ENCODE data around the gene HRH2.
"Not testable (repeated sequence)": the region's sequence is repeated elsewhere in the genome, so short reads cannot be mapped to it uniquely, and the experiment has no call there.

HRH2 gene

GRCh38 chr5:175628668-175629067 is 29.2 kb upstream of the HRH2 start:
- FAIRE-seq (no peak), DNase-seq (ENCODE audit: insufficient read length, low spot score) (no peak)
- no peak for TF ChIP-seq POLR2A (IDR thresholded peaks at IDR 0.05; ENCODE audit: low read depth, low read length)

DNA sequence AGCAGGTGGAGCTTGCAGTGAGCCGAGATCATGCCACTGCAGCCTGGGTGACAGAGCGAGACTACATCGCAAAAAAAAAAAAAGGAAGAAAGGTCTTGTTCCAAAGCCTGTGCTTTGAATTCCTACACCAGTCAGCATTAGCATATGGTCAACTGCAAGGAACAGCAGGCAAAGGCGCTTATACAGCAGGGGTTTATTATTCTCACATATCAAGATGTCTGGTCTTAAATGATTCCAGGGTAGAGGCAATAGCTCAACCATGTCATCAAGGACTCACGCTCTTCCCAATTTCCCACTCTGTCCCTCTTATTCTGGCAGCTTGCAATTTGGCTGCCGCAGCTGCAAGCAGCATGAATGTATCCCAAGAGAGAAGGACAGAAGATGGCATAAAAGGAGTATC is 28.6 kb upstream of the HRH2 start:
- DNase-seq (ENCODE audit: insufficient read length, low spot score) (no peak), FAIRE-seq (no peak)
- TF ChIP-seq POLR2A (IDR thresholded peaks at IDR 0.05; ENCODE audit: low read depth, low read length), result no peak

GRCh38 chr5:175629793-175630192 is 28.1 kb upstream of the HRH2 start:
- TF ChIP-seq POLR2A (IDR thresholded peaks at IDR 0.05; ENCODE audit: low read depth, low read length), result no peak
- FAIRE-seq (no peak), DNase-seq (ENCODE audit: insufficient read length, low spot score) (no peak)

GRCh38 chr5:175635854-175636584 is 21.9 kb upstream of the HRH2 start:
- TF ChIP-seq POLR2A (IDR thresholded peaks at IDR 0.05; ENCODE audit: low read depth, low read length), result no peak
- no peak for FAIRE-seq
- no peak for DNase-seq (ENCODE audit: insufficient read length, low spot score)

GRCh38 chr5:175638305-175638704 is 19.6 kb upstream of the HRH2 start:
- FAIRE-seq (no peak), DNase-seq (ENCODE audit: insufficient read length, low spot score) (no peak)
- no peak for TF ChIP-seq POLR2A (IDR thresholded peaks at IDR 0.05; ENCODE audit: low read depth, low read length)

- FAIRE-seq, result no peak
- DNase-seq (ENCODE audit: insufficient read length, low spot score), result no peak
- TF ChIP-seq POLR2A (IDR thresholded peaks at IDR 0.05; ENCODE audit: low read depth, low read length), result no peak
These were observed 17.6 kb upstream of the HRH2 start for GRCh38 chr5:175640106-175640775.

- no peak for TF ChIP-seq POLR2A (IDR thresholded peaks at IDR 0.05; ENCODE audit: low read depth, low read length)
- FAIRE-seq (no peak), DNase-seq (ENCODE audit: insufficient read length, low spot score) (no peak)
These were observed 14.9 kb upstream of the HRH2 start for GRCh38 chr5:175642998-175643397.

GRCh38 chr5:175646251-175646650 is 11.6 kb upstream of the HRH2 start:
- DNase-seq (ENCODE audit: insufficient read length, low spot score) (no peak), FAIRE-seq (no peak)
- TF ChIP-seq POLR2A (IDR thresholded peaks at IDR 0.05; ENCODE audit: low read depth, low read length), result no peak

DNA sequence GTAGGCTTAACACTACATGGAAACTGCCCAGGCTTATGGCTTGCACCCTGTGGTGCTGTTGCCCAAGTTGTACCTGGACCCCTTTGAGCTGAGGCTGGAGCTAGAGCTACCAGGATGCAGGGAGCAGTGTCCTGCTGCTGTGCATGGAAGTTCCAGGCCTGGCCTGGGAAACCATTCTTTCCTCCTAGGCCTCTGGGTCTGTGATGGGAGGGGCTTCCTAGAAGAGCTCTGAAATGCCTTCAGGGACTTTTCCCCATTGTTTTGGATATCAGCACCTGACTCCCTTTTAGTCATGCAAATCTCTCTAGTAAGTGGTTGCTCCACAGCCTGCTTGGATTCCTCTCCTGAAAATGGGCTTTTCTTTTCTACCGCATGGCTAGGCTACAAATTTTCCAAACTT is 7.9 kb upstream of the HRH2 start:
- DNase-seq (ENCODE audit: insufficient read length, low spot score) (no peak), FAIRE-seq (no peak)
- no peak for TF ChIP-seq POLR2A (IDR thresholded peaks at IDR 0.05; ENCODE audit: low read depth, low read length)

GRCh38 chr5:175650430-175651205 is 7.3 kb upstream of the HRH2 start:
- not testable (repeated sequence) for DNase-seq (ENCODE audit: insufficient read length, low spot score); FAIRE-seq

- DNase-seq (ENCODE audit: insufficient read length, low spot score) (no peak), FAIRE-seq (no peak)
- TF ChIP-seq POLR2A (IDR thresholded peaks at IDR 0.05; ENCODE audit: low read depth, low read length), result no peak
These were observed 4.9 kb upstream of the HRH2 start for GRCh38 chr5:175652741-175653663.

GRCh38 chr5:175653763-175654162 is 4.1 kb upstream of the HRH2 start:
- TF ChIP-seq POLR2A (IDR thresholded peaks at IDR 0.05; ENCODE audit: low read depth, low read length), result no peak
- DNase-seq (ENCODE audit: insufficient read length, low spot score), result no peak
- FAIRE-seq, result no peak

GRCh38 chr5:175654339-175654738 is 3.5 kb upstream of the HRH2 start:
- TF ChIP-seq POLR2A (IDR thresholded peaks at IDR 0.05; ENCODE audit: low read depth, low read length), result no peak
- no peak for FAIRE-seq
- no peak for DNase-seq (ENCODE audit: insufficient read length, low spot score)

- FAIRE-seq, result no peak
- DNase-seq (ENCODE audit: insufficient read length, low spot score), result no peak
- no peak for TF ChIP-seq POLR2A (IDR thresholded peaks at IDR 0.05; ENCODE audit: low read depth, low read length)
These were observed 3.1 kb upstream of the HRH2 start for GRCh38 chr5:175654807-175655206.
